D341Med (cell line): ENCODE results near the gene CREG1.

Experiments used
- DNase-seq: peaks from one replicate; pipeline ENCODE4 v3.0.0; 2012; ENCODE audit warnings: low spot score

The CREG1 gene

GRCh38 chr1:167503626-167504466 is 49.7 kb downstream of the CREG1 start:
- peak; percentile 13 for DNase-seq

GRCh38 chr1:167502719-167503462 is 50.7 kb downstream of the CREG1 start:
- DNase-seq, result peak; percentile 14

GRCh38 chr1:167502192-167502551 is 51.4 kb downstream of the CREG1 start:
- DNase-seq, result no peak

GRCh38 chr1:167501515-167502191 is 51.9 kb downstream of the CREG1 start:
- peak; percentile 19 for DNase-seq

- peak; percentile 15 for DNase-seq
Measured at GRCh38 chr1:167500283-167500860, 53.2 kb downstream of the CREG1 start.

- DNase-seq, result no peak
Measured at GRCh38 chr1:167499664-167500101, 53.9 kb downstream of the CREG1 start.

GRCh38 chr1:167499106-167499505 is 54.5 kb downstream of the CREG1 start:
- no peak for DNase-seq

GRCh38 chr1:167496797-167497619 is 56.6 kb downstream of the CREG1 start:
- no peak for DNase-seq

GRCh38 chr1:167493372-167493771 is 60.2 kb downstream of the CREG1 start:
- DNase-seq, result no peak

GRCh38 chr1:167492481-167492910 is 61.1 kb downstream of the CREG1 start:
- DNase-seq, result no peak

GRCh38 chr1:167491586-167492461 is 61.7 kb downstream of the CREG1 start:
- DNase-seq, result no peak
